Right renal cortex interstitium (tissue), 3 donors: ENCODE measurements around the gene RAD51B. TPM values are rescaled to one million over a fixed set of nuclear protein-coding genes. Genes with fewer than 3 reads are reported as not detected.
"Not testable (repeated sequence)": the region's sequence is repeated elsewhere in the genome, so short reads cannot be mapped to it uniquely, and the experiment has no call there.

Experiments
- DNase-seq, 3 donors: peaks; one replicate each; pipeline ENCODE4 v3.0.0-alpha.2; 2013; ENCODE audit warnings: low read depth in 3 of 3, low spot score in 2 of 3
- polyA plus RNA-seq, 3 donors: library from polyadenylated mRNA; unstranded; fragments of 120-200 nt; gene quantifications; one replicate each; pipeline ENCODE4 v1.2.1, GENCODE V29; 2013; ENCODE audit not compliant: insufficient read length in 3 of 3

The RAD51B gene
- polyA plus RNA-seq, 3 donors: 11.3 to 11.9 (median 11.6) TPM

GRCh38 chr14:68692916-68693771 lies 873.6 kb downstream of the RAD51B start:
- DNase-seq: no peak

DNA sequence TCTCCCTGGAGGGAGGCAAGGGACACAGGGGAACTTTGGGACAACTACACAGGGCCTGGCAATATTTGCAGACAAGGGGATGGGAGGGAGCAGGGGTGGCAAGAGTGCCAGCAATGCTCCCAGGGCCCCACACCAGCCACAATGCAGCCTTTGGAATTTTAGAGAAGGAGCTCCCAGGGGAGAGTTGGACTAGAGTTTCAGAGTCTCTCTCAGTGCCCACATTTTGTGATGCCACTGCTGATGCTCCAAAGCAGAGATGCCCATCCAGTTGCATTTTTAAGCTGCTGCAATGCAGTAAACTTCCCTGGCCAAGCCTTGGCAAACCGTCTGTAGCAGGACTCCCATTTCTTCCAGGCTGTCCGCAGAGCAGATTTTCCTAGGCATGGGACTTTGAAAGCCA lies 874.3 kb downstream of the RAD51B start:
- DNase-seq: no peak

DNA sequence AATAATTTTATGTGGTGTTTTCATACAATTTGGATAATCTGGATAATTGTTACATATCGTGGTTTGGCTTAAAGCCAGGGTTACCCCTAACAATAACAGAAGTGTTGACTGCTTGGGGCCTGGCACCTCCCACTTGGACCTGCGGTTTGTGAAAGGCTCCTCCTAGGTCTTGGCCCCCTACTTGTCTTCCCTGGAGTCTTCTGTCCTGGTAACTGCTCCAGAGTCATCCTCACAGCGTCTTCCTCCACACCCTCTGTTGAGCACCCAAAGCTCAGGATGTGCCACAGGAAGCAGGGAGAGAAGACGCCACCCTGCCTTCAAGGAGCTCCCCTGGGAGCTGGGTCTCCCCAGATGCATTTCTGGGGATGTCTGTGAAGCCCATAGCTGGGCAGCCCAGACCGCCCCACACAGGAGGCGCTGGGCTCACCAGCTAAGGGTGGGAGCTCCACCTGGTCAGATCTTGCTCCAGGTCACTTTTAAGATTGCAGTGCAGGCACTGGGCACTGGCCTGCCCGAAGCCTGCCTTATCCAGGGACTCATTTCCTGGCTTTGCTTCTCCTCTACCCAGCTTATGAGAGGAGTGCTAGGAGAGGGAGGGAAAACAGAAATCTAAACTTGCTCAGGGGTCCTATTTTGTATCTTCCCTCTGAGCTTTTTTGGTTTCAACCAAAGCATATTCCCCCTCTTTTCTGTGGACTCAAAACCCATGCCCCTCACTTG lies 875.1 kb downstream of the RAD51B start:
- no peak for DNase-seq

- no peak for DNase-seq
Observed at GRCh38 chr14:68695326-68695768, 875.8 kb downstream of the RAD51B start.

DNA sequence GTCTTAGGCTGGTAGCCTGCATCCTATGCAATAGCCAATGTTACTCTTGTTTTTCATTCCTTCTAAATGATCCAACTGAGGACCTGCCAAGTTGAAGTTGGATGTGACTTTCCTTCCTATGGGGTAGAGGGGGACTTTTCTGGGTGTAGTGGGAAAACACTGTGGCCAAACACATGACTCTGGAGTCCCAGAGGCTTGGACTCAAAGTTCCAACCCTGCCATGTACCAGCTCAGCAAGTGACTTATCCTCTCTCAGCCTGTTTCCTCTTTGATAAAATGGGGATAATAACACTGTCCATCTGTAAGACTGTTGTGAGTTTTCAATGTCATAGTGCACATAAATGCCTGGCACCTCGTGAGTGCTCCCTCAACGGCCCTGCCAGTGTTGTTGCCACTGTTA lies 876.3 kb downstream of the RAD51B start:
- no peak for DNase-seq

DNA sequence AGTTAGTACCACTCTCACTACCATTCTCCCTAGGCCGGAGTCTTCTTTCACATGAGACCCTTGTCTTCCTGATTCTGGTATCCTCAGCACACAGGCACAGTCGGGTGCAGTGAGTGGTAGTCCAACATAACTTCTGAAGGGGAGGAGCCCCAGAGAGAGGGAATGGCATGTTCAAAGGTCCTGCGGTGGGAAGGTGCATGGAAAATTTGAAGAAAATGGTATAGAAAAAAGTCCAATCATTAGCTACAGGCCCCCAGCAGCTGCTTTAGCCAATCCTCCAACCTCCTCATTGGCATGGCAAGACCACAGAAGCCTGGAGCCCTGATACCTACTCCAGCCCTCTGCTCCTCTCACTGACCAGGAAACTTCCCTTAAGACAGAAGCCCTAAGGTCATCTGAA lies 876.7 kb downstream of the RAD51B start:
- no peak for DNase-seq

GRCh38 chr14:68696721-68697495 lies 877.3 kb downstream of the RAD51B start:
- DNase-seq: no peak

DNA sequence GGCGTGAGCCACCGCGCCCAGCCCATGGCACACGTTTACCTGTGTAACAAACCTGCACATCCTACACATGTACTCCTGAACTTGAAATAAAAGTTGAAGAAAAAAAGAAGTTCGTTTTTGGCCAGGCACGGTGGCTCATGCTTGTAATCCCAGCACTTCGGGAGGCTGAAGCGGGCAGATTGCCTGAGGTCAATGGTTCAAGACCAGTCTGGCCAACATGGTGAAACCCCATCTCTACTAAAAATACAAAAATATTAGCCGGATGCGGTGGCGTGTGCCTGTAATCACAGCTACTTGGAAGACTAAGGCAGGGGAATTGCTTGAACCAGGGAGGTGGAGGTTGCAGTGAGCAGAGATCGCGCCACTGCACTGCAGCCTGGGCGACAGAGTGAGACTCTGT lies 879.2 kb downstream of the RAD51B start:
- DNase-seq: not testable (repeated sequence)

DNA sequence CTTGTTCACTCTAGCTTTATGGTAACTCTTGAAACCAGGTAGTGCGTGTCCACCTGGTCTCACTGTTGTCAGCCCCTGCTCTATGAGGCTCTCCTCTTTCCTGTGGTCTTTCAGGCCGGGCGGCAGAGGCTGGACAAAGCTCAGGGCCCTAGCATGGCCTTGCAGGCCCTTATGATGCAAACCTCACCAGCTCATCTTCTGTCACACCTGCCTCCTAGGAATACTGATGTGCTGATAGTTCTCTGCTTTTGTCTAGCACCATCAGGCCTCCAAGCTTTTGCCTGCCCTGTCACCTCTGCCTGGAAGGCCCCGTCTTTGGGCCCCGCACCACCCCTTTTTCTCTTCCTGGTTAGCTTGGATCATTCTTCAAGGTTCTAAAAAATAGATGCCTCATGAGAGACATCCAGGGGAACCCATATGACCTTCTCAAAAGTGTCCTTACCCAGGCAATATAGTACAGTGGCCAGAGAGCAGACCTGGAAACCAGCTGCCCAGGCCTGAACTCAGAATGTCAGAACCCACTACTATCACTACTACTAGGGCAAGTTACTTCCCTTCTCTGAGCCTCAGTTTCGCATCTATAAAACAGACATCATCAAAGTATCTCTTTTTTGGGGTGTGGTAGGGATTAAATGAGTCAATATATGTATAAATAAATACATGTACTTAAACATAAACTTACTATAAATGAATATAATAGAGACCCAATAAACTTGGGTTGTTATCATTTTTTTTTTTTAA lies 881.6 kb downstream of the RAD51B start:
- no peak for DNase-seq

DNA sequence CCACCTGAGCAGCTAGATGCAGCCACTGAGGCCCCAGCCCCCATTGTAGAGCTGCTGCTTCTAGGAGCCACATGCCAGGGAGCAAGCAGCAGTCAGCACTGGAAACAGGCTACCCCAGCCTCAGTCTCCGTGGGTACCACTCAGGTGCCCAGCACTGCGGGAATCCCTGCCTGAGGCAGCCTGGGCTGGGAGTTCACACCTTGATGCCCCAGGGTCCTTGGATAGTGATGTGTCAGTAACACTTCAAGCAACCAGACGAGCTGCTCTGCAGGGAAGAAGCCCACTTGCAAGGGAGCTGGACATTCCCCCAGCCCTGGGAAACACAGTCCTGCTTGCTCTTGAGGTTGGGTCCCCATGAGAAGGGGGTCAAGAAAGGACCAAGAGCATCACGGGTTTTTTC lies 882.6 kb downstream of the RAD51B start:
- no peak for DNase-seq

- no peak for DNase-seq
Observed at GRCh38 chr14:68702578-68702977, 883.0 kb downstream of the RAD51B start.

- no peak for DNase-seq
Observed at GRCh38 chr14:68703093-68703492, 883.5 kb downstream of the RAD51B start.

DNA sequence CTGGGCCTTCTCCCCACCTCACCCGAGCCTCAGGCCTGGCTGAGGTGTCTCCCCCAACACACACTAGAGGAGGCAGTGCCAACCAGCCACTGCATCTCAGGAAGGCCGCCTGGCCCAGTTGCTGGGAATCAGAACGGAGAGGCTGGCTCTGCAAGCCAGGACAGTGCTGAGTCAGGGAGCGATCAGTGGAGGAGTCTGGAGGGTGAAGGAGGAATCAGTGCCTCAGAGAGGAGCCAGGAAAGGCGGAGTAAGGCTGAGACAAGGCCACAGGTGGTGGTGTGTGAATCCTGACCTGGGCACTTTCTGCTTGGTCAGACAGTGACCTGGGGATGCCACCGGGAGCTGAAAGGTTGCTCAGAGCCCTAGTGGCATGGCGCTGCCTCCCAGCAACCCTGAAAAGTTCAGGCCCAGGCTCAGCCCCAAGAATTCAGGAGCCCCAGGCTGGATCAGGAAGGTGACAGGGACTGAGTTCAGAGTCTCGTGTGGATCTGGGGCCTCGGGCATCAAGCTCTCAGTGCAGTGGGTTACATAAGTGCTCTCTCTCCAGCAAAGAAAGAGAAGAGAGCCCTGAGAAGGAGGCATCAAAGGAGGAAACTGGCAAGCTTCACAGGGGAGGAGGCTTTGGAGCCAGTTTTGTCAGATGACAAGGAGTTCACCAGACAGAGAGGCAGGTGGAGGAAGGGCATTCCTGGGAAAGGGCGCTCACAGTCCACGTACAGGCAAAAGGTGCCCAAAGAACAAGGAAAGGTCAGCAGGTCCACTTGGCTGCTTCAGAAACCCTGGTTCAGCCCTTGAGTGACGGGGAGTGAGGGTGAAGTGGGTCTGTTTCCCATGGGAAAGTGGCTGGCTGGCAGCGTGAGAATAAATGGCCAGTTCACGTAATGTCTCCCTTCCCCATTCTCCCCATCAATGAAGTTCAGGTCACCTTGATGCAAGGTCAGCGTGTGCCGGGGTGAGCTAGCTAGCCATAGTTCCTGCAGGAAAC lies 885.4 kb downstream of the RAD51B start:
- DNase-seq: no peak

DNA sequence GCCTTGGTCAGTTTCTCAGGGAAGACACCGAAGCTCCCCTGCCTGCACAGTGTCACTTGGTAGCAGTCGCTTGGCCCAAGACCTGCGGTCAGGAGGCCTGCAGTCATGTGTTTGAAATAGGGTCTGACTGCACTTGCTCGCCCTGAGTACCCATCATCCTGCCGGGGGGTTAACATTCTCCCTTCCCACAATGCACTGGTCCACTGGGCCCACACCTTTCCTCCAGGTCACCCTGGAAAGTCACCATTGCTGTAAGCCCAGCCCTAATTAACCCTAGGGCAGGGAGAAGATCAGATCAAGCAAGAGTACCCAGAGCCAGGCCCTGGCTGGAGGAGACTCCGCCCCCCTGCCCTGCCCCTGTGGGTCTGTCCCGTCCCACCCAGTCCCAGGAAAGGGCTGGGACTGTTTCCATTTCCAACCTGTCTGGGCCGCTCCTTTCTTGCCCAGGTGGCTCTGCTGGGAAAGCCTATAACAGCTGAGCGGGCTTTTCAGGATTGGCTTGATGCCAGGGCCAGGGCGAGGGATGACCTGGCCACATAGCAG lies 886.2 kb downstream of the RAD51B start:
- no peak for DNase-seq

GRCh38 chr14:68707482-68707881 lies 887.9 kb downstream of the RAD51B start:
- DNase-seq: no peak

GRCh38 chr14:68708343-68708742 lies 888.8 kb downstream of the RAD51B start:
- no peak for DNase-seq

- no peak for DNase-seq
Observed at GRCh38 chr14:68709007-68709406, 889.4 kb downstream of the RAD51B start.

DNA sequence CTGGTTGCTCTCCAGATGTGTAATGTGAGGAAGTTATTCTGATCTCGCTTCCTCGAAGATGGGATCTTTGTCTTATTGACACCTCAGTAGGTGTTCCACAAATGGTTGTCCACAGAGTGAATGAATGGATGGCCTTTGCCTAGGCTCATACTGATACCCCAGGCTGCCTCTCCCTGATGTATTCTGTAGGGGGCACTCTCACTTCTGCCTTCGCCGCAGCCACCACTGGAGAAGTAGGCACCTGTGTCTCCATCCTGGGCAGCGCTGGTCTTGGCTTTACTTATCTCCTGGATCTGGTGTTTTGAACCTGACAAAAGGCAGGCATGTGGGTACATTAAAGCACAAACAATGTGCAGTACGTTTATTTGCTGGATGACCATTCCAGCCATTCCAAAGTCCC lies 891.2 kb downstream of the RAD51B start:
- no peak for DNase-seq
